Measurements from ENCODE around the gene APCDD1.

GRCh38 chr18:10514601-10515000 lies 60.2 kb downstream of the APCDD1 start:
- TF ChIP-seq, protein P1, sequence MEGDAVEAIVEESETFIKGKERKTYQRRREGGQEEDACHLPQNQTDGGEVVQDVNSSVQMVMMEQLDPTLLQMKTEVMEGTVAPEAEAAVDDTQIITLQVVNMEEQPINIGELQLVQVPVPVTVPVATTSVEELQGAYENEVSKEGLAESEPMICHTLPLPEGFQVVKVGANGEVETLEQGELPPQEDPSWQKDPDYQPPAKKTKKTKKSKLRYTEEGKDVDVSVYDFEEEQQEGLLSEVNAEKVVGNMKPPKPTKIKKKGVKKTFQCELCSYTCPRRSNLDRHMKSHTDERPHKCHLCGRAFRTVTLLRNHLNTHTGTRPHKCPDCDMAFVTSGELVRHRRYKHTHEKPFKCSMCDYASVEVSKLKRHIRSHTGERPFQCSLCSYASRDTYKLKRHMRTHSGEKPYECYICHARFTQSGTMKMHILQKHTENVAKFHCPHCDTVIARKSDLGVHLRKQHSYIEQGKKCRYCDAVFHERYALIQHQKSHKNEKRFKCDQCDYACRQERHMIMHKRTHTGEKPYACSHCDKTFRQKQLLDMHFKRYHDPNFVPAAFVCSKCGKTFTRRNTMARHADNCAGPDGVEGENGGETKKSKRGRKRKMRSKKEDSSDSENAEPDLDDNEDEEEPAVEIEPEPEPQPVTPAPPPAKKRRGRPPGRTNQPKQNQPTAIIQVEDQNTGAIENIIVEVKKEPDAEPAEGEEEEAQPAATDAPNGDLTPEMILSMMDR (IDR thresholded peaks at IDR 0.05 in 8 of 11, conservative IDR thresholded peaks at IDR 0.05 in 3 of 11): no peak
- TF ChIP-seq POLR2A (IDR thresholded peaks at IDR 0.05): no peak

Measured in spleen (tissue), 7 donors.